Measurements from ENCODE around the gene VPS8. TPM values are rescaled to one million over a fixed set of nuclear protein-coding genes. Genes with fewer than 3 reads are reported as not detected.

The VPS8 gene
- total RNA-seq, 3 donors from 2014 or later (not counting 1 experiment from before 2014, with no cell fraction given) = 89.3 to 127 (median 115) TPM

DNA sequence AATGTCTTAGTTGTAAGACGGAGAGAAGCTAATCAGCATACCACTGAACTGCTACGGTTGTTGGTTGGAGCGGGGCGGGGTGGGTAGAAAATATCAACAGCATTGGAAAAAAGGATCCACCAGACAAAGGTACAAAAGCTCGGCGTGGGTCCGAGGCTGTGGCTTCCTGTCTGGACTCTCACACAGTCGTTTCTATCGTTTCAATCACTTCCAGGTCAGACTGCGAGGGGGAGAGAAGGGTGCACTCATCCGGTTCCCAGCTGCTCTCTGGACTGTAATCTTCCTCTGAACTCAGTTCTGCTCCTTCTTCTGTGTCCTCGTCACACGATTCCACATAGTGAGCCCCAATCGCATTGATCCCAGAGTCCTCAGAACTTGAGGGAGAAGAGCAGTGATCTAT is 270.9 kb downstream of the VPS8 start:
- TF ChIP-seq, protein P1, sequence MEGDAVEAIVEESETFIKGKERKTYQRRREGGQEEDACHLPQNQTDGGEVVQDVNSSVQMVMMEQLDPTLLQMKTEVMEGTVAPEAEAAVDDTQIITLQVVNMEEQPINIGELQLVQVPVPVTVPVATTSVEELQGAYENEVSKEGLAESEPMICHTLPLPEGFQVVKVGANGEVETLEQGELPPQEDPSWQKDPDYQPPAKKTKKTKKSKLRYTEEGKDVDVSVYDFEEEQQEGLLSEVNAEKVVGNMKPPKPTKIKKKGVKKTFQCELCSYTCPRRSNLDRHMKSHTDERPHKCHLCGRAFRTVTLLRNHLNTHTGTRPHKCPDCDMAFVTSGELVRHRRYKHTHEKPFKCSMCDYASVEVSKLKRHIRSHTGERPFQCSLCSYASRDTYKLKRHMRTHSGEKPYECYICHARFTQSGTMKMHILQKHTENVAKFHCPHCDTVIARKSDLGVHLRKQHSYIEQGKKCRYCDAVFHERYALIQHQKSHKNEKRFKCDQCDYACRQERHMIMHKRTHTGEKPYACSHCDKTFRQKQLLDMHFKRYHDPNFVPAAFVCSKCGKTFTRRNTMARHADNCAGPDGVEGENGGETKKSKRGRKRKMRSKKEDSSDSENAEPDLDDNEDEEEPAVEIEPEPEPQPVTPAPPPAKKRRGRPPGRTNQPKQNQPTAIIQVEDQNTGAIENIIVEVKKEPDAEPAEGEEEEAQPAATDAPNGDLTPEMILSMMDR (IDR thresholded peaks at IDR 0.05) = no peak
- Histone ChIP-seq H3K27ac (ENCODE audit: low read length) (no peak overlapping the region), H3K4me1 (ENCODE audit: control insufficient read depth, insufficient read depth, low read length) (no peaks in the 10 kb centered on the region), H3K36me3 (ENCODE audit: control insufficient read depth, insufficient read depth, low read length) (no peaks in the 10 kb centered on the region), H3K4me3 (ENCODE audit: low read length) (no peak overlapping the region), H3K9me3 (ENCODE audit: control insufficient read depth, insufficient read depth, low read length) (no peaks in the 10 kb centered on the region), H3K27me3 (ENCODE audit: control insufficient read depth, insufficient read depth, low read length) (no peaks in the 10 kb centered on the region)
- DNase-seq = no peak
- Mint-ChIP-seq H3K4me3 (no peak overlapping the region), H3K27ac (no peak overlapping the region), H3K27me3 (ENCODE audit: low read depth in 2 of 2) (peaks cover 3 to 17% of the 10 kb centered on the region in 2 donors), H3K36me3 (no peaks in the 10 kb centered on the region), H3K9me3 (no peaks in the 10 kb centered on the region), H3K4me1 (no peaks in the 10 kb centered on the region)
- intact Hi-C loops (cut with micrococcal nuclease) = no loop called here
- WGBS (ENCODE audit: insufficient coverage) = 81% methylated on average over 14 of the region's 14 CpGs
- ATAC-seq = no peak

DNA sequence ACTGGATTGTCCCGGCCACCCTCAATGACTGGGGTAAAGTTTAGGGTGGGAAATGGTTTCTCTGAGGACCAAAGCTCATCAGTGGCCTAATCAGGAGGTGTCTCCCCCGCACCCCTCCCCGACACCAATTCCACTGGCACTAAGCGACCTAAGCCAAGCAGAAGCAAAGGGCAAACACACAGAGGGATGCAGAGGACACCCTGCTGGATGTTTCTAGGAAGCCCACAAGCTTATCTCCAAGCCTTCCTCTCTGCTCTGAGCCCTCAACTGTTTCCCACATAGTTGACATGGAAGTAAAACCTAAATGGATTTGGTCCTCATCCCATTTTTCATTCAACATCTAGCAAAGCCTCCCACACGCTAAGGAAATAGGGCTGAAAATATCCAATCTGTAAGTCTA is 272.4 kb downstream of the VPS8 start:
- Mint-ChIP-seq H3K27me3 (ENCODE audit: low read depth in 2 of 2) (peaks cover 3 to 17% of the 10 kb centered on the region in 2 donors), H3K4me1 (no peaks in the 10 kb centered on the region), H3K9me3 (no peaks in the 10 kb centered on the region), H3K27ac (no peak overlapping the region), H3K36me3 (no peaks in the 10 kb centered on the region), H3K4me3 (no peak overlapping the region)
- Histone ChIP-seq H3K27me3 (ENCODE audit: control insufficient read depth, insufficient read depth, low read length) (no peaks in the 10 kb centered on the region), H3K9me3 (ENCODE audit: control insufficient read depth, insufficient read depth, low read length) (no peaks in the 10 kb centered on the region), H3K27ac (ENCODE audit: low read length) (no peak overlapping the region), H3K4me3 (ENCODE audit: low read length) (no peak overlapping the region), H3K4me1 (ENCODE audit: control insufficient read depth, insufficient read depth, low read length) (no peaks in the 10 kb centered on the region), H3K36me3 (ENCODE audit: control insufficient read depth, insufficient read depth, low read length) (no peaks in the 10 kb centered on the region)
- intact Hi-C loops (cut with micrococcal nuclease) = no loop called here
- DNase-seq (no peak), ATAC-seq (no peak)
- 86% methylated on average over 5 of the region's 5 CpGs for WGBS (ENCODE audit: insufficient coverage)
- TF ChIP-seq, protein P1 (IDR thresholded peaks at IDR 0.05) = no peak

GRCh38 chr3:185084901-185085300 is 272.9 kb downstream of the VPS8 start:
- intact Hi-C loops (cut with micrococcal nuclease) = no loop called here
- H3K4me3 ChIP-seq (ENCODE audit: low read length) = no peak overlapping the region
- no peak overlapping the region for H3K27ac ChIP-seq (ENCODE audit: low read length)
- peaks cover 3 to 17% of the 10 kb centered on the region in 2 donors for H3K27me3 Mint-ChIP-seq (ENCODE audit: low read depth in 2 of 2)
- H3K4me3 Mint-ChIP-seq = no peak overlapping the region
- H3K4me1 ChIP-seq (ENCODE audit: control insufficient read depth, insufficient read depth, low read length) = no peaks in the 10 kb centered on the region
- no peak for ATAC-seq
- 87% methylated on average over 5 of the region's 5 CpGs for WGBS (ENCODE audit: insufficient coverage)
- no peaks in the 10 kb centered on the region for H3K36me3 ChIP-seq (ENCODE audit: control insufficient read depth, insufficient read depth, low read length)
- no peaks in the 10 kb centered on the region for H3K36me3 Mint-ChIP-seq
- no peaks in the 10 kb centered on the region for H3K9me3 Mint-ChIP-seq
- no peaks in the 10 kb centered on the region for H3K9me3 ChIP-seq (ENCODE audit: control insufficient read depth, insufficient read depth, low read length)
- no peaks in the 10 kb centered on the region for H3K27me3 ChIP-seq (ENCODE audit: control insufficient read depth, insufficient read depth, low read length)
- no peak for DNase-seq
- H3K27ac Mint-ChIP-seq = no peak overlapping the region
- TF ChIP-seq, protein P1 (IDR thresholded peaks at IDR 0.05) = no peak
- no peaks in the 10 kb centered on the region for H3K4me1 Mint-ChIP-seq

GRCh38 chr3:185087419-185087818 is 275.5 kb downstream of the VPS8 start:
- no peak overlapping the region for H3K27ac ChIP-seq (ENCODE audit: low read length)
- no peaks in the 10 kb centered on the region for H3K9me3 ChIP-seq (ENCODE audit: control insufficient read depth, insufficient read depth, low read length)
- H3K4me1 Mint-ChIP-seq = no peaks in the 10 kb centered on the region
- intact Hi-C loops (cut with micrococcal nuclease) = no loop called here
- H3K27me3 Mint-ChIP-seq (ENCODE audit: low read depth in 2 of 2) = peaks cover 8 to 25% of the 10 kb centered on the region in 2 donors
- H3K27me3 ChIP-seq (ENCODE audit: control insufficient read depth, insufficient read depth, low read length) = no peaks in the 10 kb centered on the region
- no peak overlapping the region for H3K4me3 ChIP-seq (ENCODE audit: low read length)
- no peaks in the 10 kb centered on the region for H3K36me3 Mint-ChIP-seq
- H3K27ac Mint-ChIP-seq = no peak overlapping the region
- H3K4me3 Mint-ChIP-seq = no peak overlapping the region
- DNase-seq (no peak), ATAC-seq (no peak)
- WGBS (ENCODE audit: insufficient coverage) = 87% methylated on average over 3 of the region's 3 CpGs
- H3K4me1 ChIP-seq (ENCODE audit: control insufficient read depth, insufficient read depth, low read length) = no peaks in the 10 kb centered on the region
- TF ChIP-seq, protein P1 (IDR thresholded peaks at IDR 0.05) = no peak
- no peaks in the 10 kb centered on the region for H3K36me3 ChIP-seq (ENCODE audit: control insufficient read depth, insufficient read depth, low read length)
- H3K9me3 Mint-ChIP-seq = no peaks in the 10 kb centered on the region

All from natural killer cell (primary cell).